Lower lobe of right lung (tissue), 2 donors: ENCODE data around the gene ERC1. TPM values are rescaled to one million over a fixed set of nuclear protein-coding genes. Genes with fewer than 3 reads are reported as not detected.

Experiments
- ATAC-seq, 2 donors: fragments of 200-7000 bp; cut with Tn5 transposase; one replicate each; pipeline ENCODE4 v1.9.1; 2020 to 2022; ENCODE audit warnings: mild to moderate bottlenecking in 2 of 2, moderate library complexity in 2 of 2
- DNase-seq: peaks from one replicate; pipeline ENCODE4 v3.0.0-alpha.2; 2020
- H3K27ac ChIP-seq: fragments of 200-600 bp; one replicate; pipeline ENCODE4 v1.8.0; 2022
- H3K27me3 ChIP-seq: fragments of 200-600 bp; one replicate; pipeline ENCODE4 v1.8.0; 2022; ENCODE audit warnings: low read depth
- H3K36me3 ChIP-seq: fragments of 200-600 bp; one replicate; pipeline ENCODE4 v1.8.0; 2022; ENCODE audit warnings: mild to moderate bottlenecking
- H3K4me1 ChIP-seq: fragments of 200-600 bp; one replicate; pipeline ENCODE4 v1.8.0; 2022
- H3K4me3 ChIP-seq: fragments of 200-600 bp; one replicate; pipeline ENCODE4 v1.8.0; 2022; ENCODE audit warnings: mild to moderate bottlenecking
- H3K9me3 ChIP-seq: fragments of 200-600 bp; one replicate; pipeline ENCODE4 v1.8.0; 2022
- CTCF ChIP-seq: fragments of 200-600 bp; IDR thresholded peaks from one replicate; pipeline ENCODE4 v1.8.0; 2022; ENCODE audit warnings: antibody characterized with exemption, mild to moderate bottlenecking
- intact Hi-C: fragments of 100-400 bp; cut with DNase I; formaldehyde crosslinking; loops from one replicate; pipeline ENCODE4 v1.11.0; 2022
- total RNA-seq: library from RNA; stranded (reverse); fragmentation: NEBNext Ultra II Directional; extraction: Animal tissue kit (Norgen Biotek cat#: 25700); gene quantifications from one replicate; pipeline ENCODE4 v1.2.1, GENCODE V29; 2021
- donor health status: DM: no; HTN: yes; CAD: no; lungs with severe emphysema.

ERC1 gene
- total RNA-seq, 1 donor from 2014 or later, result 66.3 TPM

GRCh38 chr12:1288333-1288732 lies 297.3 kb downstream of the ERC1 start:
- H3K27ac ChIP-seq, result no peak overlapping the region
- H3K27me3 ChIP-seq, result no peaks in the 10 kb centered on the region
- intact Hi-C loops, result no loop called here
- peaks cover 9% of the 10 kb centered on the region for H3K36me3 ChIP-seq
- no peaks in the 10 kb centered on the region for H3K9me3 ChIP-seq
- no peak overlapping the region for H3K4me3 ChIP-seq
- no peak for DNase-seq
- peaks cover 20% of the 10 kb centered on the region for H3K4me1 ChIP-seq
- no peak for ATAC-seq
- TF ChIP-seq CTCF, result no peak

- peak; percentile 62 to 68 for ATAC-seq
- TF ChIP-seq CTCF, result no peak
- peaks cover 20% of the 10 kb centered on the region for H3K4me1 ChIP-seq
- peak overlapping the region; percentile 20 for H3K27ac ChIP-seq
- no peaks in the 10 kb centered on the region for H3K27me3 ChIP-seq
- DNase-seq, result no peak
- peaks cover 9% of the 10 kb centered on the region for H3K36me3 ChIP-seq
- no peaks in the 10 kb centered on the region for H3K9me3 ChIP-seq
- no peak overlapping the region for H3K4me3 ChIP-seq
- intact Hi-C loops, result no loop called here
These were observed 298.5 kb downstream of the ERC1 start for GRCh38 chr12:1289371-1290155.

GRCh38 chr12:1290716-1291115 lies 299.7 kb downstream of the ERC1 start:
- no peak for TF ChIP-seq CTCF
- no peaks in the 10 kb centered on the region for H3K9me3 ChIP-seq
- intact Hi-C loops, result no loop called here
- ATAC-seq (no peak), DNase-seq (no peak)
- no peak overlapping the region for H3K27ac ChIP-seq
- H3K4me1 ChIP-seq, result peaks cover 20% of the 10 kb centered on the region
- H3K4me3 ChIP-seq, result no peak overlapping the region
- peaks cover 15% of the 10 kb centered on the region for H3K36me3 ChIP-seq
- no peaks in the 10 kb centered on the region for H3K27me3 ChIP-seq

- intact Hi-C loops, result no loop called here
- no peaks in the 10 kb centered on the region for H3K27me3 ChIP-seq
- no peak for ATAC-seq
- H3K36me3 ChIP-seq, result peaks cover 15% of the 10 kb centered on the region
- H3K9me3 ChIP-seq, result no peaks in the 10 kb centered on the region
- TF ChIP-seq CTCF, result no peak
- H3K4me3 ChIP-seq, result no peak overlapping the region
- H3K4me1 ChIP-seq, result peaks cover 20% of the 10 kb centered on the region
- DNase-seq, result no peak
- no peak overlapping the region for H3K27ac ChIP-seq
These were observed 300.7 kb downstream of the ERC1 start for GRCh38 chr12:1291601-1292332.

- Histone ChIP-seq H3K27ac (no peak overlapping the region), H3K27me3 (no peaks in the 10 kb centered on the region), H3K9me3 (no peaks in the 10 kb centered on the region), H3K36me3 (peaks cover 15% of the 10 kb centered on the region), H3K4me3 (no peak overlapping the region), H3K4me1 (peaks cover 20% of the 10 kb centered on the region)
- ATAC-seq, result no peak
- TF ChIP-seq CTCF, result no peak
- DNase-seq, result no peak
- intact Hi-C loops, result no loop called here
These were observed 302.9 kb downstream of the ERC1 start for GRCh38 chr12:1293901-1294300.
